ENCODE data around the gene BCL2.

DNA sequence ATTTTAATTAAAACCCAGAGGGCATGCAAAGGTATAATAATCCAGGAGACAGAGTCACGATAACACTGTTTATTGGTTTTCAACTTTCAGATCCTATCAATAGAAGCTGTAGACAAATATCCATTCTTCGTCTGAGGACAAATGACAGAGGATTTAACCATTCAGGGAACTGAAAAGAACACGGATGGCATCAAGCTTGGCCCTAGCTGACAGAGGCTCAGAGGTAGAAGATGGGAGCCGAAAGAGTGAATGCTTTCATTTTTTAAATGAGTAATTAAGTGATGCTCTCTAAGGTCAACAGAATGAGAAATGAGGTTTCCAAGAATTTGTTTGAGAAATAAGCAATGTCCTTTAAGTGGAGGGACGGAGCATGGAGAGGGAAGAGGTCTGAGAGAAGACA is 62.1 kb downstream of the BCL2 start:
- TF ChIP-seq, protein P1, sequence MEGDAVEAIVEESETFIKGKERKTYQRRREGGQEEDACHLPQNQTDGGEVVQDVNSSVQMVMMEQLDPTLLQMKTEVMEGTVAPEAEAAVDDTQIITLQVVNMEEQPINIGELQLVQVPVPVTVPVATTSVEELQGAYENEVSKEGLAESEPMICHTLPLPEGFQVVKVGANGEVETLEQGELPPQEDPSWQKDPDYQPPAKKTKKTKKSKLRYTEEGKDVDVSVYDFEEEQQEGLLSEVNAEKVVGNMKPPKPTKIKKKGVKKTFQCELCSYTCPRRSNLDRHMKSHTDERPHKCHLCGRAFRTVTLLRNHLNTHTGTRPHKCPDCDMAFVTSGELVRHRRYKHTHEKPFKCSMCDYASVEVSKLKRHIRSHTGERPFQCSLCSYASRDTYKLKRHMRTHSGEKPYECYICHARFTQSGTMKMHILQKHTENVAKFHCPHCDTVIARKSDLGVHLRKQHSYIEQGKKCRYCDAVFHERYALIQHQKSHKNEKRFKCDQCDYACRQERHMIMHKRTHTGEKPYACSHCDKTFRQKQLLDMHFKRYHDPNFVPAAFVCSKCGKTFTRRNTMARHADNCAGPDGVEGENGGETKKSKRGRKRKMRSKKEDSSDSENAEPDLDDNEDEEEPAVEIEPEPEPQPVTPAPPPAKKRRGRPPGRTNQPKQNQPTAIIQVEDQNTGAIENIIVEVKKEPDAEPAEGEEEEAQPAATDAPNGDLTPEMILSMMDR (IDR thresholded peaks at IDR 0.05), result no peak
- no peak for TF ChIP-seq POLR2A (IDR thresholded peaks at IDR 0.05)

Measured in Peyer's patch (tissue), 4 donors.